Measurements from ENCODE around the gene SH3PXD2B.

DNA sequence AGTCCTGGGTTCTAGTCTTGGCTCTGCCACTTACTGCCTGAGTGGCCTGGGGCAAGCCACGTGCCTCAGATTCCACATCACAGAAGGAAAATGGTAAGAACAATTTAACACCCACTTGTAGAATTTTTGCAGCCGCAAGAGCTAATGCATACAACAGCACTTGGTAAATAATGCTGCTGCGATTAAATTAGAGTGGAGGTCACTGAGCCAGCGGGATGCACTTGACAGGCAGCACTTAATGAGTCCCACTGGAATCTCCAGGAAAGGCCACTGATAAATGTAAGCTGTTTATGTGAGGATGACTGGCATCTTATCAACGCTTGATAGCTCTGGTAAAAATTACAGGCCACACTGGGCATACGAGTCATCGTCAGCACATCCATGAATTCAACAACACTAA, 111.4 kb downstream of the SH3PXD2B start:
- TF ChIP-seq, protein P1, sequence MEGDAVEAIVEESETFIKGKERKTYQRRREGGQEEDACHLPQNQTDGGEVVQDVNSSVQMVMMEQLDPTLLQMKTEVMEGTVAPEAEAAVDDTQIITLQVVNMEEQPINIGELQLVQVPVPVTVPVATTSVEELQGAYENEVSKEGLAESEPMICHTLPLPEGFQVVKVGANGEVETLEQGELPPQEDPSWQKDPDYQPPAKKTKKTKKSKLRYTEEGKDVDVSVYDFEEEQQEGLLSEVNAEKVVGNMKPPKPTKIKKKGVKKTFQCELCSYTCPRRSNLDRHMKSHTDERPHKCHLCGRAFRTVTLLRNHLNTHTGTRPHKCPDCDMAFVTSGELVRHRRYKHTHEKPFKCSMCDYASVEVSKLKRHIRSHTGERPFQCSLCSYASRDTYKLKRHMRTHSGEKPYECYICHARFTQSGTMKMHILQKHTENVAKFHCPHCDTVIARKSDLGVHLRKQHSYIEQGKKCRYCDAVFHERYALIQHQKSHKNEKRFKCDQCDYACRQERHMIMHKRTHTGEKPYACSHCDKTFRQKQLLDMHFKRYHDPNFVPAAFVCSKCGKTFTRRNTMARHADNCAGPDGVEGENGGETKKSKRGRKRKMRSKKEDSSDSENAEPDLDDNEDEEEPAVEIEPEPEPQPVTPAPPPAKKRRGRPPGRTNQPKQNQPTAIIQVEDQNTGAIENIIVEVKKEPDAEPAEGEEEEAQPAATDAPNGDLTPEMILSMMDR (IDR thresholded peaks at IDR 0.05): no peak
- no peak for TF ChIP-seq EZH2 (IDR thresholded peaks at IDR 0.05; ENCODE audit: borderline replicate concordance, insufficient read depth, low read depth, low read length, poor library complexity, severe bottlenecking)

Data from B cell (primary cell).